Midbrain (tissue), 1 donor: ENCODE data around the gene FLOT1.
A peak's percentile ranks its signal among the peaks of the same experiment; 100 is the strongest.
"Not testable (repeated sequence)": the region's sequence is repeated elsewhere in the genome, so short reads cannot be mapped to it uniquely, and the experiment has no call there.

Experiments used
- DNase-seq: peaks from one replicate; lab custom pipeline; 2025; lab: John Stamatoyannopoulos, UW

FLOT1 gene

GRCh38 chr6:30767158-30767943, 24.9 kb upstream of the FLOT1 start:
- no peak for DNase-seq

GRCh38 chr6:30766461-30767157, 24.1 kb upstream of the FLOT1 start:
- no peak for DNase-seq

GRCh38 chr6:30765495-30765894, 23.0 kb upstream of the FLOT1 start:
- not testable (repeated sequence) for DNase-seq

GRCh38 chr6:30764490-30765043, 22.1 kb upstream of the FLOT1 start:
- not testable (repeated sequence) for DNase-seq

- no peak for DNase-seq
Measured at GRCh38 chr6:30763618-30764489, 21.4 kb upstream of the FLOT1 start.

- no peak for DNase-seq
Measured at GRCh38 chr6:30763155-30763617, 20.7 kb upstream of the FLOT1 start.

GRCh38 chr6:30761791-30762429, 19.4 kb upstream of the FLOT1 start:
- DNase-seq, result no peak

- DNase-seq, result no peak
Measured at GRCh38 chr6:30760549-30760948, 18.1 kb upstream of the FLOT1 start.

- DNase-seq, result no peak
Measured at GRCh38 chr6:30759575-30760239, 17.2 kb upstream of the FLOT1 start.

GRCh38 chr6:30757261-30757904, 14.9 kb upstream of the FLOT1 start:
- no peak for DNase-seq

- DNase-seq, result not testable (repeated sequence)
Measured at GRCh38 chr6:30756405-30757003, 14.0 kb upstream of the FLOT1 start.

GRCh38 chr6:30754631-30755030, 12.1 kb upstream of the FLOT1 start:
- no peak for DNase-seq

- DNase-seq, result peak; percentile 35
Measured at GRCh38 chr6:30752157-30752927, 9.9 kb upstream of the FLOT1 start.

GRCh38 chr6:30750379-30750668, 7.8 kb upstream of the FLOT1 start:
- no peak for DNase-seq

- no peak for DNase-seq
Measured at GRCh38 chr6:30749554-30750378, 7.3 kb upstream of the FLOT1 start.

- DNase-seq, result no peak
Measured at GRCh38 chr6:30748851-30749540, 6.5 kb upstream of the FLOT1 start.

- DNase-seq, result no peak
Measured at GRCh38 chr6:30747902-30748769, 5.6 kb upstream of the FLOT1 start.
